GM18907 (cell line): Measurements from ENCODE around the gene PGAP6.
A peak's percentile ranks its signal among the peaks of the same experiment; 100 is the strongest.
"Not testable (repeated sequence)": the region's sequence is repeated elsewhere in the genome, so short reads cannot be mapped to it uniquely, and the experiment has no call there.

Experiments
- ATAC-seq: cut with Tn5 transposase; IDR thresholded peaks from one replicate; pipeline ENCODE4 v1.9.1; 2021; ENCODE audit warnings: mild to moderate bottlenecking, moderate library complexity; ENCODE audit not compliant: unreplicated experiment

PGAP6 gene

GRCh38 chr16:401468-402348, 19.9 kb upstream of the PGAP6 start, which contains the start of gene DECR2:
Gene DECR2 (plus strand): TSS chr16:401885. CDS start chr16:401964, 79 bp downstream.
- peak; percentile 51 for ATAC-seq

- no peak for ATAC-seq
Observed at GRCh38 chr16:400061-400591, 18.3 kb upstream of the PGAP6 start.

GRCh38 chr16:399340-400019, 17.7 kb upstream of the PGAP6 start:
- no peak for ATAC-seq

GRCh38 chr16:398561-399339, 17.0 kb upstream of the PGAP6 start:
- no peak for ATAC-seq

- no peak for ATAC-seq
Observed at GRCh38 chr16:397736-398332, 16.1 kb upstream of the PGAP6 start.

- ATAC-seq = no peak
Observed at GRCh38 chr16:397135-397661, 15.4 kb upstream of the PGAP6 start, which contains the start of gene NME4. Gene NME4 (plus strand): TSS chr16:397199. CDS start chr16:397223, 24 bp downstream.

GRCh38 chr16:396605-397004, 14.8 kb upstream of the PGAP6 start:
- no peak for ATAC-seq

- ATAC-seq = no peak
Observed at GRCh38 chr16:396199-396598, 14.4 kb upstream of the PGAP6 start.

GRCh38 chr16:392450-393030, 10.8 kb upstream of the PGAP6 start:
- ATAC-seq = no peak

GRCh38 chr16:391885-392335, 10.1 kb upstream of the PGAP6 start:
- peak; percentile 41 for ATAC-seq

GRCh38 chr16:389352-389751, 7.6 kb upstream of the PGAP6 start:
- no peak for ATAC-seq

GRCh38 chr16:387761-388666, 6.2 kb upstream of the PGAP6 start:
- ATAC-seq = not testable (repeated sequence)

GRCh38 chr16:386641-387156, 4.9 kb upstream of the PGAP6 start:
- no peak for ATAC-seq

GRCh38 chr16:383326-384051, 1.7 kb upstream of the PGAP6 start:
- ATAC-seq = peak; percentile 35

- peak; percentile 15 for ATAC-seq
Observed at GRCh38 chr16:381012-381788, 578 bp downstream of the PGAP6 start.

- no peak for ATAC-seq
Observed at GRCh38 chr16:380762-381011, 1.1 kb downstream of the PGAP6 start.

- ATAC-seq = no peak
Observed at GRCh38 chr16:379961-380761, 1.6 kb downstream of the PGAP6 start.
